Activated CD8-positive, alpha-beta T cell treated with anti-CD3 and anti-CD28 coated beads for 36 hours (primary cell): ENCODE measurements around the gene SULT1A4. TPM values are rescaled to one million over a fixed set of nuclear protein-coding genes. Genes with fewer than 3 reads are reported as not detected.
"Not testable (repeated sequence)": the region's sequence is repeated elsewhere in the genome, so short reads cannot be mapped to it uniquely, and the experiment has no call there.

Experiments used
- ATAC-seq: fragments of 200-7000 bp; cut with Tn5 transposase; one replicate; pipeline ENCODE4 v1.10.0; 2021; ENCODE audit warnings: mild to moderate bottlenecking, moderate library complexity
- CTCF ChIA-PET: fragments of 350-600 bp; sonication (Branson Sonifier 250); formaldehyde crosslinking; loops from one replicate; lab custom pipeline; 2021; ENCODE audit warnings: antibody characterized with exemption; lab: Charles Lee
- POLR2A ChIA-PET: fragments of 350-600 bp; sonication (Branson Sonifier 250); formaldehyde crosslinking; loops from one replicate; lab custom pipeline; 2021; ENCODE audit warnings: antibody characterized with exemption; lab: Charles Lee
- DNase-seq: peaks from one replicate; pipeline ENCODE4 v3.0.0-alpha.2; 2020
- H3K27ac Mint-ChIP-seq: one replicate; pipeline ENCODE4 v1.8.0; 2021; ENCODE audit warnings: mild to moderate bottlenecking, mixed read lengths
- H3K27me3 Mint-ChIP-seq: one replicate; pipeline ENCODE4 v1.8.0; 2021; ENCODE audit warnings: mixed read lengths
- H3K36me3 Mint-ChIP-seq: one replicate; pipeline ENCODE4 v1.8.0; 2021; ENCODE audit warnings: low read depth, mixed read lengths
- H3K4me1 Mint-ChIP-seq: one replicate; pipeline ENCODE4 v1.8.0; 2021; ENCODE audit warnings: low read depth, mixed read lengths
- H3K4me3 Mint-ChIP-seq: one replicate; pipeline ENCODE4 v1.8.0; 2021; ENCODE audit warnings: mild to moderate bottlenecking, moderate library complexity, mixed read lengths
- H3K9me3 Mint-ChIP-seq: one replicate; pipeline ENCODE4 v1.8.0; 2021; ENCODE audit warnings: mixed read lengths
- intact Hi-C: fragments of 100-400 bp; cut with micrococcal nuclease; formaldehyde crosslinking; loops from one replicate; pipeline ENCODE4 v1.10.0; 2022
- total RNA-seq, 2 experiments: library from RNA; stranded (reverse); gene quantifications; one replicate each; pipeline ENCODE4 v1.2.3, GENCODE V29; 2021

The SULT1A4 gene
- total RNA-seq: 1 to 10 TPM; 1.6 to 2.3 TPM

DNA sequence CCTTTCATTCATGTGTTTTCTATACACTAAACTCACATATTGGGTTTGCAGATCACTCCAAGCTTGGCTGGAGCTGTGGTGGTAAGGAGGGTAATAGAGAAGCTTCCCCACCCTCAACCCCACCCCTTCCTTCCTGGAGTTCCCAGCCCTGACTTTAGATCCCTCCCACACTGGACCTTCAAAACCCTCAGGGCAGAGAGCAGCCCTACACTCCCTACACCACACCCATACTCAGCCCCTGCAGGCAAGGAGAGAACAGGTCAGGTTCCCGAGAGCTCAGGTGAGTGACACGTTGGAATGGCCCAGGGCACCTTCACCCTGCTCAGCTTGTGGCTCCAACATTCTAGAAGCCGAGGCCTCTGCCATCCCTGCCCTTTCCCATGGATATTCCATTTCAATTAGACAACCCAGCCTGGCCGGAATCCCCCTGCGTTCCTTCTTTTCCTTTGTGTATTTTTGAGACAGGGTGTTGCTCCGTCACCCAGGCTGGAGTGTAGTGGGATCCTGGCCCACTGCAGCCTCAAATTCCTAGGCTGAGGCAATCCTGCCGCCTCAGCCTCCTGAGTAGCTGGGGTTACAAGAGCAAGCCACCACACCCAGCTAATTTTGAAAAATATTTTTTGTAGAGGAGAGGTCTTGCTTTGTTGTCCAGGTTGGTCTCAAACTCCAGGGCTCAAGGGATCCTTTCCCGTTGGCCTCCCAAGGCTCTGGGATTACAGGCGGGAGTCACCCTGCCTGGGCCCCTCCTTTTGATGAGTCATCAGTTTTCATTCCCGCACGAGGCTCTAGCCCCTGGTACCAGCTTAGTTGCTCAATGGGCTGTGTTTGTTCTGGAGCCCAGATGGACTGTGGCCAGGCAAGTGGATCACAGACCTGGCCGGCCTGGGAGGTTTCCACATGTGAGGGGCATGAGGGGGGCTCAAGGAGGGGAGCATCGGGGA lies at the start of gene SULT1A4:
Gene SULT1A4, plus strand, starts transcription at position 208 of the 941 bp plus-strand sequence. CDS start 1,473 bp downstream, outside the sequence.
- H3K27me3 Mint-ChIP-seq, H3K4me1 Mint-ChIP-seq, H3K4me3 Mint-ChIP-seq, H3K27ac Mint-ChIP-seq, H3K36me3 Mint-ChIP-seq, POLR2A ChIA-PET, intact Hi-C loops, CTCF ChIA-PET, ATAC-seq, DNase-seq, H3K9me3 Mint-ChIP-seq: not testable (repeated sequence)

DNA sequence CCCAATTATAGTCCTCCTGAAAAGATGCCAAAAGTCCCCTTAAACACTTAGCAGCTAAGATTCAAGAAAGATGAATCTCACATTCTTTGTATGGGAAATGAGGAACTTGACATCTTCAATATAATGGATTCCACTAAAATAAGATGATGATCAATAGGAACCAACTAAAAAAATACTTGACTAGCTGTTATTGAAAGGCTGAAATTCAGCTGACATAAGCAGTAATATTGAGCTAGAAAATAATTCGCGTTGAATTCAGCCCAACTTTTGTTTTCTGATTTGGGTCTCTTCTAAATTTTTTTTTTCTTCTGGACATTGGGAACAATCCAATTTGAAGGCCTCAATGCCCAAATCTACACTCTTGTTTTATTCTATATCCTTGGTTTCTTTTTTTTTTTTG lies 36.1 kb upstream of the SULT1A4 start:
- H3K36me3 Mint-ChIP-seq: peaks cover 13% of the 10 kb centered on the region
- H3K27ac Mint-ChIP-seq, DNase-seq, H3K4me1 Mint-ChIP-seq, ATAC-seq, CTCF ChIA-PET, intact Hi-C loops, H3K4me3 Mint-ChIP-seq, H3K9me3 Mint-ChIP-seq, POLR2A ChIA-PET, H3K27me3 Mint-ChIP-seq: not testable (repeated sequence)

DNA sequence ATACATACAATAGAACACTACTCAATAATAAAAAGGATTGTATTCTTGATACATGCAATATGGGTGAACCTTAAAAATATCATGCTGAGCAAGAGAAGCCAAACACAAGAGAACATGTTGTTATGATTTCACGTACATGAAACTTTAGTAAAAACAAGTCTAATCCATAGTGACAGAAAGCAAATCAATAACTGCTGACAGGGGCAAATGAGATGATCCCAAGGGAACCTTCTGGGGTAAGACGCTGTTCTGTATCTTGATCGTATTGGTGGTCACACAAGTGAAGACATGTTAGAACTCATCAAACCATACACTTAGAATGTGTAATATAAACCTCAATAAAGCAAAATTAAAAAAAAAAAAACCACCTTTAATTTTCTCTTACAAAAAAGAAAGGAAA lies 34.3 kb upstream of the SULT1A4 start:
- CTCF ChIA-PET: not testable (repeated sequence)

GRCh38 chr16:29453754-29454153 lies 6.0 kb upstream of the SULT1A4 start:
- H3K27me3 Mint-ChIP-seq, DNase-seq, H3K36me3 Mint-ChIP-seq, H3K4me1 Mint-ChIP-seq, H3K27ac Mint-ChIP-seq, CTCF ChIA-PET, intact Hi-C loops, H3K4me3 Mint-ChIP-seq, H3K9me3 Mint-ChIP-seq, POLR2A ChIA-PET: not testable (repeated sequence)
- ATAC-seq: peak; percentile 5

More for the DNA sequence above, 34.3 kb upstream of the SULT1A4 start:
- intact Hi-C loops, DNase-seq, ATAC-seq, H3K27ac Mint-ChIP-seq, H3K9me3 Mint-ChIP-seq, H3K4me1 Mint-ChIP-seq, H3K27me3 Mint-ChIP-seq, POLR2A ChIA-PET, H3K4me3 Mint-ChIP-seq: not testable (repeated sequence)
- H3K36me3 Mint-ChIP-seq: peaks cover 13% of the 10 kb centered on the region

- H3K27me3 Mint-ChIP-seq, H3K4me3 Mint-ChIP-seq, POLR2A ChIA-PET, DNase-seq, H3K36me3 Mint-ChIP-seq, intact Hi-C loops, H3K9me3 Mint-ChIP-seq, H3K27ac Mint-ChIP-seq, H3K4me1 Mint-ChIP-seq, CTCF ChIA-PET: not testable (repeated sequence)
- peak; percentile 86 for ATAC-seq
Measured at GRCh38 chr16:29454269-29454668, 5.4 kb upstream of the SULT1A4 start, which contains the start of the genes BOLA2 and SLX1B. BOLA2 (minus strand) TSS chr16:29454351; CDS start chr16:29454253, 98 bp downstream. SLX1B (plus strand) TSS chr16:29454533.

GRCh38 chr16:29454828-29455227 lies 4.9 kb upstream of the SULT1A4 start:
- CTCF ChIA-PET, POLR2A ChIA-PET, DNase-seq, H3K4me1 Mint-ChIP-seq, H3K36me3 Mint-ChIP-seq, H3K27me3 Mint-ChIP-seq, H3K4me3 Mint-ChIP-seq, H3K27ac Mint-ChIP-seq, intact Hi-C loops, H3K9me3 Mint-ChIP-seq: not testable (repeated sequence)
- peak; percentile 76 for ATAC-seq

DNA sequence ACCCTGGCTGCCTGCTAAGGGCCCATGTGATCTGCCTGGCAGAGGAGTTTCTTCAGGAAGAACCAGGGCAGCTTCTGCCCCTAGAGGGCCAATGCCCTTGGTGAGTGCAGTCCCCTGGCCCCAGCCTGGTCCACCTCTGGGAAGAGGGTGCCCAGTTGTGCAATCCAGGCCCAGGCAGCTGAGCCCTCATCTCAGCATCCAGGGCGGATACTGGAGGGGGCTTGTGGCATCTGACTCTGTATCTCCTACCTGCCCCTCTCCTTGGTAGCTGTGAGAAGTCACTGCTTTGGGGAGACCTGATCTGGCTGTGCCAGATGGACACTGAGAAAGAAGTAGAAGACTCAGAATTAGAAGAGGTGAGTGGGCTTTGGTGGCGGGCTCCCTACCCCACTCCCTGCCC lies 2.1 kb upstream of the SULT1A4 start:
- intact Hi-C loops, H3K27me3 Mint-ChIP-seq, H3K4me3 Mint-ChIP-seq, H3K36me3 Mint-ChIP-seq, H3K9me3 Mint-ChIP-seq, H3K27ac Mint-ChIP-seq, POLR2A ChIA-PET, DNase-seq, CTCF ChIA-PET, ATAC-seq, H3K4me1 Mint-ChIP-seq: not testable (repeated sequence)

DNA sequence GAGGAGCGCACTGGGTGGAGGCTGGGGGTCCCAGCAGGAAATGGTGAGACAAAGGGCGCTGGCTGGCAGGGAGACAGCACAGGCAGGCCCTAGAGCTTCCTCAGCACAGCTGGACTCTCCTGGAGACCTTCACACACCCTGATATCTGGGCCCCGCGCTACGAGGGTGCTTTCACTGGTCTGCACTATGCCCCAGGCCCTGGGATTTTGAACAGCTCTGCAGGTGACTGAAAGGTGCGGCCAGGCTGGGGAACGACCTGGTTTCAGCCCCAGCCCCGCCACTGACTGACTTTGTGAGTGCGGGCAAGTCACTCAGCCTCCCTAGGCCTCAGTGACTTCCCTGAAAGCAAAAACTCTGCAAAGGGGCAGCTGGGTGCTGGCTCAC lies 926 bp downstream of the SULT1A4 start:
- H3K27ac Mint-ChIP-seq, ATAC-seq, H3K9me3 Mint-ChIP-seq, POLR2A ChIA-PET, H3K4me3 Mint-ChIP-seq, H3K4me1 Mint-ChIP-seq, DNase-seq, H3K36me3 Mint-ChIP-seq, intact Hi-C loops, H3K27me3 Mint-ChIP-seq, CTCF ChIA-PET: not testable (repeated sequence)

GRCh38 chr16:29465985-29466824 lies 6.5 kb downstream of the SULT1A4 start:
- H3K27ac Mint-ChIP-seq, H3K4me1 Mint-ChIP-seq, intact Hi-C loops, H3K4me3 Mint-ChIP-seq, H3K27me3 Mint-ChIP-seq, POLR2A ChIA-PET, H3K36me3 Mint-ChIP-seq, DNase-seq, CTCF ChIA-PET, H3K9me3 Mint-ChIP-seq: not testable (repeated sequence)
- peak; percentile 60 for ATAC-seq

DNA sequence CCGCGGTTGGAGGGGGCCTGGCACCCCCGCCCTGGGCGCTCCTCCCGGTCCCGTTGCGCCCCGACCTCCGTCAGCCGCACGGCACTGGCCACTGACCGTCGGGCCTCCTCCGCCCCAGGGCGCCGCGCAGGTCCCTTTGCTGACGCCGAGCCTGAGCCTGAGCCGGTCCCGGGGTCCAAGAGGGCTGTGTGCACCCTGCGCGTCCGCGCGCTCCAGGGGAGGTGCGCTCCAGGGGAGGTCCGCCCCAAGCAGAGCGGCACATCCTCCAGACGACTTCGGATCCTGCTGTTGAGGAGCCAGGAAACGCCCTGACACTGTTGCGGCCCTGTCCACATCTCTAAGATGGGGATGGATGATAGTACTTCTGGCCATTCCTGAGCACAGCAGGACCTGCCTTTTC lies 7.2 kb downstream of the SULT1A4 start:
- H3K36me3 Mint-ChIP-seq, intact Hi-C loops, DNase-seq, H3K4me1 Mint-ChIP-seq, H3K9me3 Mint-ChIP-seq, H3K27me3 Mint-ChIP-seq, H3K4me3 Mint-ChIP-seq, CTCF ChIA-PET, H3K27ac Mint-ChIP-seq, POLR2A ChIA-PET: not testable (repeated sequence)
- ATAC-seq: peak; percentile 61

GRCh38 chr16:29467654-29468366 lies 8.1 kb downstream of the SULT1A4 start:
- POLR2A ChIA-PET, H3K36me3 Mint-ChIP-seq, H3K4me3 Mint-ChIP-seq, H3K4me1 Mint-ChIP-seq, intact Hi-C loops, DNase-seq, CTCF ChIA-PET, H3K27me3 Mint-ChIP-seq, H3K27ac Mint-ChIP-seq, H3K9me3 Mint-ChIP-seq: not testable (repeated sequence)
- peak; percentile 49 for ATAC-seq
